Mesenchymal stem cell (in vitro differentiated cells and primary cell): ENCODE data around the gene MAP2K5.

Experiments
- DNase-seq: peaks from one replicate; pipeline ENCODE4 v3.0.0-alpha.2; 2013
- H2AFZ ChIP-seq: one replicate; pipeline ENCODE4 v1.6.1; 2013; ENCODE audit warnings: low read depth, mild to moderate bottlenecking, control low read depth, inconsistent platforms, low read length, moderate library complexity
- H2AK5ac ChIP-seq: 2 replicates; pipeline ENCODE4 v1.6.1; 2013; ENCODE audit warnings: low read length, moderate library complexity, mild to moderate bottlenecking, inconsistent platforms; ENCODE audit not compliant: severe bottlenecking
- H2BK120ac ChIP-seq: one replicate; pipeline ENCODE4 v1.6.1; 2013; ENCODE audit warnings: low read depth, mild to moderate bottlenecking, inconsistent platforms, low read length, moderate library complexity
- H2BK12ac ChIP-seq, 2 experiments: one replicate each; pipeline ENCODE4 v1.6.1; 2013; ENCODE audit warnings: inconsistent platforms in 2 of 2, low read length in 2 of 2, mild to moderate bottlenecking in 2 of 2, moderate library complexity in 2 of 2, control low read depth in 1 of 2
- H2BK15ac ChIP-seq: one replicate; pipeline ENCODE4 v1.6.1; 2013; ENCODE audit warnings: mild to moderate bottlenecking, low read depth, inconsistent platforms; ENCODE audit not compliant: poor library complexity, severe bottlenecking
- H2BK5ac ChIP-seq: 2 replicates; pipeline ENCODE4 v1.6.1; 2013; ENCODE audit warnings: low read depth, mild to moderate bottlenecking, low read length, control low read depth, inconsistent platforms; ENCODE audit not compliant: poor library complexity, severe bottlenecking
- H3K14ac ChIP-seq, 2 experiments: one replicate each; pipeline ENCODE4 v1.6.1; 2013; ENCODE audit warnings: inconsistent platforms in 2 of 2, low read length in 2 of 2, control low read depth in 1 of 2, mild to moderate bottlenecking in 1 of 2, moderate library complexity in 1 of 2
- H3K18ac ChIP-seq, 2 experiments: one replicate each; pipeline ENCODE4 v1.6.1; 2013; ENCODE audit warnings: inconsistent platforms in 2 of 2, low read length in 2 of 2, control low read depth in 1 of 2, low read depth in 1 of 2, mild to moderate bottlenecking in 1 of 2
- H3K23ac ChIP-seq, 2 experiments: one replicate each; pipeline ENCODE4 v1.6.1; 2013; ENCODE audit warnings: inconsistent platforms in 2 of 2, low read length in 2 of 2, mild to moderate bottlenecking in 2 of 2, moderate library complexity in 2 of 2, control low read depth in 1 of 2
- H3K27ac ChIP-seq: 2 replicates; pipeline ENCODE4 v1.5.1; 2013; ENCODE audit warnings: mild to moderate bottlenecking, moderate library complexity, low read length, control low read depth, inconsistent platforms; ENCODE audit not compliant: poor library complexity, severe bottlenecking
- H3K27me3 ChIP-seq, 2 experiments: 2 replicates each; pipeline versions ENCODE4 v1.6.1 to v1.7.0; 2013; ENCODE audit warnings: low read length in 2 of 2, mild to moderate bottlenecking in 2 of 2, moderate library complexity in 2 of 2, control low read depth in 1 of 2, inconsistent platforms in 1 of 2; ENCODE audit not compliant: control insufficient read depth in 1 of 2, insufficient read depth in 1 of 2
- H3K36me3 ChIP-seq, 2 experiments: 2 replicates each; pipeline versions ENCODE4 v1.6.1 to v1.7.0; 2013; ENCODE audit warnings: low read length in 2 of 2, control low read depth in 1 of 2, inconsistent platforms in 1 of 2, low read depth in 1 of 2, mild to moderate bottlenecking in 1 of 2; ENCODE audit not compliant: insufficient read depth in 2 of 2, control insufficient read depth in 1 of 2
- H3K4ac ChIP-seq, 2 experiments: one replicate each; pipeline ENCODE4 v1.6.1; 2013; ENCODE audit warnings: inconsistent platforms in 2 of 2, low read length in 2 of 2, mild to moderate bottlenecking in 2 of 2, moderate library complexity in 2 of 2, control low read depth in 1 of 2, low read depth in 1 of 2
- H3K4me1 ChIP-seq: 2 replicates; pipeline ENCODE4 v1.6.1; 2013; ENCODE audit warnings: low read depth, low read length, control low read depth; ENCODE audit not compliant: control insufficient read depth, insufficient read depth
- H3K4me2 ChIP-seq: 2 replicates; pipeline ENCODE4 v1.6.1; 2013; ENCODE audit warnings: low read length, mild to moderate bottlenecking, inconsistent platforms; ENCODE audit not compliant: poor library complexity, severe bottlenecking
- H3K4me3 ChIP-seq, 2 experiments: 2 replicates each; pipeline versions ENCODE4 v1.5.1 to v1.7.0; 2013; ENCODE audit warnings: low read length in 2 of 2, mild to moderate bottlenecking in 2 of 2, control low read depth in 1 of 2, low read depth in 1 of 2; ENCODE audit not compliant: insufficient read depth in 1 of 2
- H3K79me1 ChIP-seq: replicated peaks from 2 replicates; pipeline ENCODE4 v1.6.1; 2013; ENCODE audit warnings: mild to moderate bottlenecking, control low read depth, low read length, inconsistent platforms; ENCODE audit not compliant: poor library complexity, severe bottlenecking
- H3K9ac ChIP-seq: 2 replicates; pipeline ENCODE4 v1.7.0; 2013; ENCODE audit warnings: mild to moderate bottlenecking, low read length, moderate library complexity
- H3K9me3 ChIP-seq: 2 replicates; pipeline ENCODE4 v1.7.0; 2013; ENCODE audit warnings: mild to moderate bottlenecking, low read length; ENCODE audit not compliant: control insufficient read depth
- H4K8ac ChIP-seq: one replicate; pipeline ENCODE4 v1.6.1; 2013; ENCODE audit warnings: inconsistent platforms, mild to moderate bottlenecking, low read length, moderate library complexity
- H4K91ac ChIP-seq: one replicate; pipeline ENCODE4 v1.6.1; 2013; ENCODE audit warnings: mild to moderate bottlenecking, low read length, inconsistent platforms
- WGBS: methylation state at CpG from one replicate; pipeline ENCODE4 v1.1.7; 2013; ENCODE audit warnings: mixed read lengths; 5-methylcytosine and 5-hydroxymethylcytosine counted together

Gene MAP2K5

DNA sequence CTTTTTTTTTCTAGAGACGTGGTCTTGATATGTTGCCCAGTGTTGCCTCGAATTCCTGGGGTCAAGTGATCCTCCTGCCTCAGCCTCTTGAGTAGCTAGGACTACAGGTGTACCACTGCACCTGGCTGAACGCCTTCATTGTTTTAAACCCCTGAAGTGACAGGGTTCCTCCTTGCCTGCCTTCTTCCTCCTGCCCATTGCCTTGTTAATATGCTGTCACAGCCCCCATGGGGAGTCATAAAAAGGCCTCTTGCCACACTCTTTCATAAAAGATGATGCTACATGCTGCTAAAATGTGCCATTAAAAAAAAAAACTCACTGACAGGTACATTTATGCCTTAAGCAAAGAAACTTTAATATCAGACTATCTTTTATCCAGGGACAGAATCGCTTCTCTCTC, 166.0 kb downstream of the MAP2K5 start:
- no peak overlapping the region for H2BK5ac ChIP-seq
- no peak overlapping the region for H3K23ac ChIP-seq
- no peak overlapping the region for H3K4ac ChIP-seq
- no peak overlapping the region for H3K4me3 ChIP-seq
- H2BK120ac ChIP-seq = no peak overlapping the region
- no peaks in the 10 kb centered on the region for H3K9me3 ChIP-seq
- no peak overlapping the region for H3K4me2 ChIP-seq
- no peaks in the 10 kb centered on the region for H3K4me1 ChIP-seq
- H3K36me3 ChIP-seq = peaks cover 0 to 25% of the 10 kb centered on the region in 2 experiments
- H3K27ac ChIP-seq = no peak overlapping the region
- H3K27me3 ChIP-seq = no peaks in the 10 kb centered on the region
- no peak overlapping the region for H2AK5ac ChIP-seq
- H2BK15ac ChIP-seq = no peak overlapping the region
- H4K8ac ChIP-seq = no peak overlapping the region
- no peak overlapping the region for H4K91ac ChIP-seq
- H2AFZ ChIP-seq = no peak overlapping the region
- DNase-seq = no peak
- no peak overlapping the region for H2BK12ac ChIP-seq
- 87% methylated on average over 3 of the region's 4 CpGs for WGBS
- H3K9ac ChIP-seq = no peak overlapping the region
- no peak overlapping the region for H3K14ac ChIP-seq
- H3K18ac ChIP-seq = no peak overlapping the region
- H3K79me1 ChIP-seq = no peaks in the 10 kb centered on the region

DNA sequence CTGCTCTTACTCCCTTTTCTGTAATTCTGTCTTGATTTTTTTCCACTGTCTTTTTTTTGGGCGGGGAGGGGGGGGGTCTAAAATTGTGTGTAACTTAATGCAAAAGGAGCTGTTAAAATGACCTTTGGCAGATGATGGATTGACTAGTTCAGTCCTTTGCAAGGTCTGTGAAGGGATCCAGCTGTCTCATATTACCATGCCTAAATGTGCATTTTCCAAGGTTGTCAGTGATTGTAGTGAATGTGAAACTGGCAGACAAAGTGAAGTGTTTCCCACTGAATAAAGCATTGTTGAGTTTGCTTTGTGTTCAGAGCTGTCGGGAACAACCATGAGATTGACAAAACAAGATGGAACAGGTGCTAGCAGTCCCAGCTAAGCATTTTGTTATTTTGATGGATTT, 172.7 kb downstream of the MAP2K5 start:
- no peak overlapping the region for H3K4me2 ChIP-seq
- no peak overlapping the region for H2BK15ac ChIP-seq
- H2BK12ac ChIP-seq = no peak overlapping the region
- no peaks in the 10 kb centered on the region for H3K79me1 ChIP-seq
- no peak for DNase-seq
- peaks cover 0 to 4% of the 10 kb centered on the region in 2 experiments for H3K36me3 ChIP-seq
- no peak overlapping the region for H3K18ac ChIP-seq
- H2AK5ac ChIP-seq = no peak overlapping the region
- H2AFZ ChIP-seq = no peak overlapping the region
- no peak overlapping the region for H2BK120ac ChIP-seq
- no peak overlapping the region for H4K8ac ChIP-seq
- no peak overlapping the region for H3K4me3 ChIP-seq
- H3K14ac ChIP-seq = no peak overlapping the region
- H2BK5ac ChIP-seq = no peak overlapping the region
- no peak overlapping the region for H3K23ac ChIP-seq
- H3K27me3 ChIP-seq = no peaks in the 10 kb centered on the region
- WGBS = 83% methylated on average over 2 of the region's 2 CpGs
- H3K4ac ChIP-seq = no peak overlapping the region
- H3K9me3 ChIP-seq = no peaks in the 10 kb centered on the region
- no peak overlapping the region for H3K27ac ChIP-seq
- no peak overlapping the region for H4K91ac ChIP-seq
- H3K4me1 ChIP-seq = no peaks in the 10 kb centered on the region
- no peak overlapping the region for H3K9ac ChIP-seq

DNA sequence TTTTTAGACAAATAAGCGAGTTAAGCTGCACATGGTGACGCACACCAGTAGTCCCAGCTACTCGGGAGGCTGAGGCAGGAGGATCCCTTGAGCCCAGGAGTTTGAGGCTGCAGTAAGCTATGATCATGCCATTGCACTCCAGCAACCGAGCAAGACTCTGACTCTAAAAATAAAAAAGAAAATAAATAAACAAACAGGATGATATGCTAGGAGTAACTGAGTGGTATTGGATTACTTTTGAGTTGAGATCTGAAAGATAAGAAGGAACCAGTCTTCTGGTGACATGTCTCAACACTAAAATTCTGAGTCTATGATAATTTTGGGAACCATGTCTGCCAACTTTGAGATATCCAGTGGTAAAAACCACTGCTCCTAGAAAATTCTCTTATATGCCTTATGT, 173.7 kb downstream of the MAP2K5 start:
- no peak overlapping the region for H3K23ac ChIP-seq
- H3K4me2 ChIP-seq = no peak overlapping the region
- peaks cover 1% of the 10 kb centered on the region for H3K4me1 ChIP-seq
- H3K27me3 ChIP-seq = no peaks in the 10 kb centered on the region
- H2AFZ ChIP-seq = no peak overlapping the region
- H2BK120ac ChIP-seq = no peak overlapping the region
- H4K8ac ChIP-seq = no peak overlapping the region
- H2BK15ac ChIP-seq = no peak overlapping the region
- no peaks in the 10 kb centered on the region for H3K36me3 ChIP-seq
- H2AK5ac ChIP-seq = no peak overlapping the region
- H3K27ac ChIP-seq = no peak overlapping the region
- no peak overlapping the region for H3K14ac ChIP-seq
- no peak for DNase-seq
- H2BK5ac ChIP-seq = no peak overlapping the region
- no peaks in the 10 kb centered on the region for H3K79me1 ChIP-seq
- H3K9me3 ChIP-seq = no peaks in the 10 kb centered on the region
- WGBS = 96% methylated on average over 3 of the region's 4 CpGs
- H3K4me3 ChIP-seq = no peak overlapping the region
- no peak overlapping the region for H3K18ac ChIP-seq
- H3K9ac ChIP-seq = no peak overlapping the region
- no peak overlapping the region for H3K4ac ChIP-seq
- H4K91ac ChIP-seq = no peak overlapping the region
- H2BK12ac ChIP-seq = no peak overlapping the region

DNA sequence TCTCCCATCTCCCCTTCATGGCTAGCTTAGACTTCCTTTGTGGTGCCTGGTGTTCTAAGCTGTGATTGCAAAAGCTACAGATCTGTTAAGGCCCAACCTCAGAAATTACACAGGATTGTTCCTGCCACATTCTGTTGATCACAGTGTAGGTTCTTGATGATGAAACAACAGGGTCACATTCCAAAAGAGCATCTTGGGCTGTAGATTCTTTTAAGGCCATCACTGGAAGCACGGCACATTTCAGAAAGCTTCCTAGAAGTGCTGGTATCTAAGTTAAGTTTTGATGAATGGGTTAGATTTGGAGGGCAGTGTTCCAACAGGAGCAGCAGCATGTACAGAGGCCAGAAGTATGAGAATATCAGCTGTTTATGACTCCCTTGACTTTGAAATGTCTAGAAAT, 175.3 kb downstream of the MAP2K5 start:
- no peak overlapping the region for H2AK5ac ChIP-seq
- 97% methylated on average over 1 of the region's 1 CpG for WGBS
- H2AFZ ChIP-seq = no peak overlapping the region

More for the DNA sequence above, 175.3 kb downstream of the MAP2K5 start:
- no peak overlapping the region for H3K14ac ChIP-seq
- no peak overlapping the region for H4K91ac ChIP-seq
- H3K9ac ChIP-seq = no peak overlapping the region
- H3K18ac ChIP-seq = no peak overlapping the region
- no peaks in the 10 kb centered on the region for H3K27me3 ChIP-seq
- no peak overlapping the region for H3K27ac ChIP-seq
- peaks cover 1% of the 10 kb centered on the region for H3K4me1 ChIP-seq
- no peak overlapping the region for H2BK120ac ChIP-seq
- no peak overlapping the region for H2BK5ac ChIP-seq
- no peak overlapping the region for H2BK15ac ChIP-seq
- no peak overlapping the region for H3K4me3 ChIP-seq
- H2BK12ac ChIP-seq = no peak overlapping the region
- no peak overlapping the region for H4K8ac ChIP-seq
- no peak overlapping the region for H3K4ac ChIP-seq
- H3K79me1 ChIP-seq = peaks cover 2% of the 10 kb centered on the region
- H3K23ac ChIP-seq = no peak overlapping the region
- H3K4me2 ChIP-seq = no peak overlapping the region
- H3K9me3 ChIP-seq = no peaks in the 10 kb centered on the region
- no peak for DNase-seq
- no peaks in the 10 kb centered on the region for H3K36me3 ChIP-seq
